Neural cell (in vitro differentiated cells): Measurements from ENCODE around the gene BRICD5. TPM values are rescaled to one million over a fixed set of nuclear protein-coding genes. Genes with fewer than 3 reads are reported as not detected.
A peak's percentile ranks its signal among the peaks of the same experiment; 100 is the strongest.

Source experiments
- H2AFZ ChIP-seq: fragments of 200-600, 300-800 bp; sonication (generic), shearing (Covaris generic); 2 replicates; pipeline ENCODE4 v1.6.0; 2014; ENCODE audit warnings: low read depth, mild to moderate bottlenecking, antibody characterized with exemption, low read length, moderate library complexity
- H3F3A ChIP-seq: fragments of 200-600 bp; shearing (Covaris generic); 2 replicates; pipeline ENCODE4 v1.6.1; 2016; ENCODE audit warnings: mild to moderate bottlenecking, moderate library complexity, mixed read lengths, antibody characterized with exemption, low read length; ENCODE audit not compliant: insufficient read depth, poor library complexity, severe bottlenecking
- H3K27ac ChIP-seq: fragments of 200-600, 300-800 bp; sonication (generic), shearing (Covaris generic); 2 replicates; pipeline ENCODE4 v1.5.1; 2014; ENCODE audit warnings: mild to moderate bottlenecking, low read length, moderate library complexity
- H3K27me3 ChIP-seq: fragments of 300-800, 200-600 bp; sonication (generic), shearing (Covaris generic); 2 replicates; pipeline ENCODE4 v1.6.0; 2014; ENCODE audit warnings: mild to moderate bottlenecking, low read depth, low read length, moderate library complexity; ENCODE audit not compliant: insufficient read depth
- H3K36me3 ChIP-seq: fragments of 300-800, 200-600 bp; sonication (generic), shearing (Covaris generic); 2 replicates; pipeline ENCODE4 v1.5.1; 2014; ENCODE audit warnings: mild to moderate bottlenecking, antibody characterized with exemption, low read length, moderate library complexity; ENCODE audit not compliant: insufficient read depth
- H3K4me2 ChIP-seq: fragments of 300-800, 200-600 bp; sonication (generic), shearing (Covaris generic); 2 replicates; pipeline ENCODE4 v1.6.0; 2014; ENCODE audit warnings: mild to moderate bottlenecking, low read length
- H3K4me3 ChIP-seq: fragments of 300-800, 200-600 bp; sonication (generic), shearing (Covaris generic); 2 replicates; pipeline ENCODE4 v1.5.1; 2014; ENCODE audit warnings: mild to moderate bottlenecking, low read length, moderate library complexity
- H3K79me2 ChIP-seq: fragments of 200-600 bp; shearing (Covaris generic); replicated peaks from 2 replicates; pipeline ENCODE4 v1.6.0; 2014; ENCODE audit warnings: mild to moderate bottlenecking, low read length, moderate library complexity; ENCODE audit not compliant: insufficient read depth
- H3K9ac ChIP-seq: fragments of 300-800, 200-600 bp; sonication (generic), shearing (Covaris generic); 2 replicates; pipeline ENCODE4 v1.6.1; 2016; ENCODE audit warnings: mild to moderate bottlenecking, low read length, mixed read lengths
- H3K9me2 ChIP-seq: fragments of 200-600 bp; shearing (Covaris generic); 2 replicates; pipeline ENCODE4 v1.6.1; 2016; ENCODE audit warnings: mild to moderate bottlenecking, low read length, mixed read lengths; ENCODE audit not compliant: insufficient read depth
- H3K9me3 ChIP-seq: fragments of 200-600, 300-800 bp; sonication (generic), shearing (Covaris generic); 2 replicates; pipeline ENCODE4 v1.6.1; 2016; ENCODE audit warnings: mild to moderate bottlenecking, mixed run types, low read length, moderate library complexity, mixed read lengths
- H4K20me1 ChIP-seq: fragments of 200-600 bp; shearing (Covaris generic); 2 replicates; pipeline ENCODE4 v1.6.1; 2016; ENCODE audit warnings: mild to moderate bottlenecking, mixed run types; ENCODE audit not compliant: insufficient read depth
- EP300 ChIP-seq: fragments of 450-650 bp; conservative IDR thresholded peaks from 2 replicates; pipeline ENCODE4 v1.6.1; 2014; ENCODE audit warnings: antibody characterized with exemption, mild to moderate bottlenecking, moderate library complexity; ENCODE audit not compliant: poor library complexity, severe bottlenecking
- EZH2 ChIP-seq: fragments of 200-600, 300-800 bp; shearing (Covaris generic), sonication (generic); IDR thresholded peaks from 2 replicates; pipeline ENCODE4 v1.6.1; 2014; ENCODE audit warnings: antibody characterized with exemption, low read length, borderline replicate concordance, mild to moderate bottlenecking; ENCODE audit not compliant: insufficient read depth, poor library complexity, severe bottlenecking
- MXI1 ChIP-seq: fragments of 450-650 bp; conservative IDR thresholded peaks from 2 replicates; pipeline ENCODE4 v1.6.1; 2014; ENCODE audit warnings: antibody characterized with exemption, mild to moderate bottlenecking; ENCODE audit not compliant: poor library complexity, severe bottlenecking
- POLR2AphosphoS5 ChIP-seq: IDR thresholded peaks from 2 replicates; pipeline ENCODE4 v1.6.1; 2012
- RAD21 ChIP-seq: fragments of 450-650 bp; conservative IDR thresholded peaks from 2 replicates; pipeline ENCODE4 v1.6.1; 2014; ENCODE audit warnings: antibody characterized with exemption, mild to moderate bottlenecking, moderate library complexity
- SMC3 ChIP-seq: fragments of 450-650 bp; conservative IDR thresholded peaks from 2 replicates; pipeline ENCODE4 v1.6.1; 2014; ENCODE audit warnings: antibody characterized with exemption, mild to moderate bottlenecking, moderate library complexity; ENCODE audit not compliant: poor library complexity
- TAF1 ChIP-seq: IDR thresholded peaks from 2 replicates; pipeline ENCODE4 v1.6.1; 2012; ENCODE audit warnings: low read depth
- polyA plus RNA-seq: library from polyadenylated mRNA; depleted of rRNA; stranded (reverse); fragments of >200 nt; gene quantifications from 2 replicates; pipeline ENCODE4 v1.2.3, GENCODE V29; 2014
- TF ChIP-seq, protein P1 (sequence below): IDR thresholded peaks from 2 replicates; pipeline ENCODE4 v1.6.1; 2012; ENCODE audit warnings: borderline replicate concordance
- TF ChIP-seq, protein P2 (sequence below): fragments of 450-650 bp; IDR thresholded peaks from 2 replicates; pipeline ENCODE4 v1.5.1; 2014; ENCODE audit warnings: antibody characterized with exemption, mild to moderate bottlenecking, moderate library complexity; ENCODE audit not compliant: poor library complexity, severe bottlenecking

Gene BRICD5
- polyA plus RNA-seq, 1 donor from 2014 or later = 39.2 TPM

DNA sequence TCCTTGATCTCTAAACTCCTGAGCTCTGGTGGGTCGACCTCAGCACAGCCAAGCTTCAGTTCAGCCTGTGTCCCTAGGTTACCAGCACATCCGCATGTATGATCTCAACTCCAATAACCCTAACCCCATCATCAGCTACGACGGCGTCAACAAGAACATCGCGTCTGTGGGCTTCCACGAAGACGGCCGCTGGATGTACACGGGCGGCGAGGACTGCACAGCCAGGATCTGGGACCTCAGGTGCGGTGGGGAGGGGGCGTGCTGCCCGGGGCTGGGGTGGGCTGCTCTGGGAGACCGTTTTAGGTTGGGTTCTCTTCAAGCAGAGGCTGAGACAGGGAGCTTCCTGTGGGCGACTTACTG is 4.3 kb downstream of the BRICD5 start:
- no peaks in the 10 kb centered on the region for H3K9me2 ChIP-seq
- H3K36me3 ChIP-seq = peaks cover 6% of the 10 kb centered on the region
- peak overlapping the region; percentile 96 for H3K9ac ChIP-seq
- H4K20me1 ChIP-seq = no peaks in the 10 kb centered on the region
- H3K9me3 ChIP-seq = no peaks in the 10 kb centered on the region
- no peaks in the 10 kb centered on the region for H3F3A ChIP-seq
- H3K4me3 ChIP-seq = peak overlapping the region; percentile 84
- H3K79me2 ChIP-seq = peaks cover 3% of the 10 kb centered on the region
- TF ChIP-seq SMC3 (no peak), EZH2 (no peak), EP300 (no peak), MXI1 (no peak), TAF1 (no peak)
- H2AFZ ChIP-seq = no peak overlapping the region
- H3K27ac ChIP-seq = peak overlapping the region; percentile 91
- H3K4me2 ChIP-seq = peak overlapping the region; percentile 90
- no peaks in the 10 kb centered on the region for H3K27me3 ChIP-seq

DNA sequence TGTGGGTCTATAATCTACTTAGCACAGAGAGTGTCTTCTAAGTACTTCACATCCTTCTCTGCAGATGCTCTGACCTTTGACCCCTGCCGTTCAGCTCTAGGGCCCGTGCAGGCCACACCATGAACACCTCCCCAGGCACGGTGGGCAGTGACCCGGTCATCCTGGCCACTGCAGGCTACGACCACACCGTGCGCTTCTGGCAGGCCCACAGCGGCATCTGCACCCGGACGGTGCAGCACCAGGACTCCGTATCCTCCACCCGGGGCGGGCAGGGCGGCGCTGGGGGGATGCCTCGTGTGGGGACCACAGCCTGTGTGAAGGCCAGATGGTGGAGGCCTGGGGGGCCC is 4.7 kb downstream of the BRICD5 start:
- Histone ChIP-seq H3F3A (no peaks in the 10 kb centered on the region), H3K9me2 (no peaks in the 10 kb centered on the region), H3K4me2 (peak overlapping the region; percentile 90), H3K27me3 (no peaks in the 10 kb centered on the region), H3K9me3 (no peaks in the 10 kb centered on the region), H4K20me1 (no peaks in the 10 kb centered on the region), H3K36me3 (peaks cover 6% of the 10 kb centered on the region), H3K27ac (peak overlapping the region; percentile 91), H3K9ac (peak overlapping the region; percentile 96), H3K79me2 (peaks cover 3% of the 10 kb centered on the region), H3K4me3 (peak overlapping the region; percentile 84), H2AFZ (no peak overlapping the region)
- TF ChIP-seq EP300 (no peak), RAD21 (no peak)

DNA sequence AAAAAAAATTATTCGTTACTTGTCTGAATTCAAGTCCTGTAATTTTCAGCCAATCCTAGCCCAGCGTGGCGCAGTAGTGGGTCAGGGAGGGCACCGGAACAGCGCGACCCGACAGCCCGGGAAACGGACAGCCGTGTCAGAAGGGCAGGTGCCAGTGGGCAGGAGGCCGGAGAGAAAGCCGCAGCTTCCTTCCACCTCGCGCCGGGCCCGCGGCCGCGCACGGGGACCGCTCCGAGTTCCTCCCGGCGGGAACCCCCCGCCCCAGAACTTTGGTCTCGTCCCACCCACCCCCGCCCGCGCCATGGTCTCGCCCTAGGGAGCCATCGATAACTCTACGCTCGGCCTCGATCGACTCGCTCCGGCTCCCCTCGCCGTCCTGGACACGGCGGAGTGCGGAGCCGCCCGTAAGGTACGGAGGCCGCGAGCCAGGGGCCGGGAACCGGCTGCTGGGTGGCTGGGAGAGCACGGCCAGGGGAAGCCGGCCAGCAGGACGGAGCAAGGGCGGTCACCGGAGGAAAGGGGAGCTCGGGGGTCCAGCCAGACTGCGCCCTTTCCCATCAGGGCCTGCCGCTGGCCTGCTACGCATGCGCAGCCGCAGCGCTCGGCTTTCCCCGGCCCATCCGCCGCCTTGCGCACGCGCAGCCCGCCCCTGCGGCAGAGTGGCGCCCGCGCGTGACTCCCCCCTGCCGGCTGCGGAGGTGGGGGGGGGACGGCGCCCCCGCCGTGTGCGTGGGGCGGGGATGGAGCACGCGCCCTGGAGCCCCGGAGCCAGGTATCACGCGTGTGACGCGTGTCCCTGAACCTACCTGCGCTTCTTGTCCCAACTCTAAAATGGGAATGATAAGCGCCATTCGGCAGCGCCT is 5.3 kb downstream of the BRICD5 start, which contains the start of gene MLST8:
TSS of gene MLST8 (plus strand) at position 351 of the 863 bp plus-strand sequence. CDS start 632 bp downstream, outside the sequence.
- peak within 1 kb of the TSS; percentile 83 for H2AFZ ChIP-seq
- H3K9me3 ChIP-seq = no peaks in the 10 kb centered on the region
- H3K4me2 ChIP-seq = peak within 1 kb of the TSS; percentile 90
- H3K79me2 ChIP-seq = peaks cover 3% of the 10 kb centered on the region
- H3K9me2 ChIP-seq = no peaks in the 10 kb centered on the region
- no peaks in the 10 kb centered on the region for H3K27me3 ChIP-seq
- H4K20me1 ChIP-seq = no peaks in the 10 kb centered on the region
- H3F3A ChIP-seq = no peaks in the 10 kb centered on the region
- peak within 1 kb of the TSS; percentile 91 for H3K27ac ChIP-seq
- peaks cover 6% of the 10 kb centered on the region for H3K36me3 ChIP-seq
- H3K9ac ChIP-seq = peak within 1 kb of the TSS; percentile 96
- peak within 1 kb of the TSS; percentile 84 for H3K4me3 ChIP-seq
- TF ChIP-seq EZH2 (no peak), TAF1 (peak; percentile 28), MXI1 (peak; percentile 94), EP300 (peak; percentile 69), RAD21 (peak; percentile 8), POLR2AphosphoS5 (peak; percentile 94), SMC3 (peak; percentile 34)
- TF ChIP-seq, protein P1, sequence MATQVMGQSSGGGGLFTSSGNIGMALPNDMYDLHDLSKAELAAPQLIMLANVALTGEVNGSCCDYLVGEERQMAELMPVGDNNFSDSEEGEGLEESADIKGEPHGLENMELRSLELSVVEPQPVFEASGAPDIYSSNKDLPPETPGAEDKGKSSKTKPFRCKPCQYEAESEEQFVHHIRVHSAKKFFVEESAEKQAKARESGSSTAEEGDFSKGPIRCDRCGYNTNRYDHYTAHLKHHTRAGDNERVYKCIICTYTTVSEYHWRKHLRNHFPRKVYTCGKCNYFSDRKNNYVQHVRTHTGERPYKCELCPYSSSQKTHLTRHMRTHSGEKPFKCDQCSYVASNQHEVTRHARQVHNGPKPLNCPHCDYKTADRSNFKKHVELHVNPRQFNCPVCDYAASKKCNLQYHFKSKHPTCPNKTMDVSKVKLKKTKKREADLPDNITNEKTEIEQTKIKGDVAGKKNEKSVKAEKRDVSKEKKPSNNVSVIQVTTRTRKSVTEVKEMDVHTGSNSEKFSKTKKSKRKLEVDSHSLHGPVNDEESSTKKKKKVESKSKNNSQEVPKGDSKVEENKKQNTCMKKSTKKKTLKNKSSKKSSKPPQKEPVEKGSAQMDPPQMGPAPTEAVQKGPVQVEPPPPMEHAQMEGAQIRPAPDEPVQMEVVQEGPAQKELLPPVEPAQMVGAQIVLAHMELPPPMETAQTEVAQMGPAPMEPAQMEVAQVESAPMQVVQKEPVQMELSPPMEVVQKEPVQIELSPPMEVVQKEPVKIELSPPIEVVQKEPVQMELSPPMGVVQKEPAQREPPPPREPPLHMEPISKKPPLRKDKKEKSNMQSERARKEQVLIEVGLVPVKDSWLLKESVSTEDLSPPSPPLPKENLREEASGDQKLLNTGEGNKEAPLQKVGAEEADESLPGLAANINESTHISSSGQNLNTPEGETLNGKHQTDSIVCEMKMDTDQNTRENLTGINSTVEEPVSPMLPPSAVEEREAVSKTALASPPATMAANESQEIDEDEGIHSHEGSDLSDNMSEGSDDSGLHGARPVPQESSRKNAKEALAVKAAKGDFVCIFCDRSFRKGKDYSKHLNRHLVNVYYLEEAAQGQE = peak; percentile 75
- TF ChIP-seq, protein P2, sequence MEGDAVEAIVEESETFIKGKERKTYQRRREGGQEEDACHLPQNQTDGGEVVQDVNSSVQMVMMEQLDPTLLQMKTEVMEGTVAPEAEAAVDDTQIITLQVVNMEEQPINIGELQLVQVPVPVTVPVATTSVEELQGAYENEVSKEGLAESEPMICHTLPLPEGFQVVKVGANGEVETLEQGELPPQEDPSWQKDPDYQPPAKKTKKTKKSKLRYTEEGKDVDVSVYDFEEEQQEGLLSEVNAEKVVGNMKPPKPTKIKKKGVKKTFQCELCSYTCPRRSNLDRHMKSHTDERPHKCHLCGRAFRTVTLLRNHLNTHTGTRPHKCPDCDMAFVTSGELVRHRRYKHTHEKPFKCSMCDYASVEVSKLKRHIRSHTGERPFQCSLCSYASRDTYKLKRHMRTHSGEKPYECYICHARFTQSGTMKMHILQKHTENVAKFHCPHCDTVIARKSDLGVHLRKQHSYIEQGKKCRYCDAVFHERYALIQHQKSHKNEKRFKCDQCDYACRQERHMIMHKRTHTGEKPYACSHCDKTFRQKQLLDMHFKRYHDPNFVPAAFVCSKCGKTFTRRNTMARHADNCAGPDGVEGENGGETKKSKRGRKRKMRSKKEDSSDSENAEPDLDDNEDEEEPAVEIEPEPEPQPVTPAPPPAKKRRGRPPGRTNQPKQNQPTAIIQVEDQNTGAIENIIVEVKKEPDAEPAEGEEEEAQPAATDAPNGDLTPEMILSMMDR = peak; percentile 54
